Memory B cell (primary cell): ENCODE data around the gene FZR1.
A peak's percentile ranks its signal among the peaks of the same experiment; 100 is the strongest.

Experiments
- ATAC-seq: fragments of 150-1000 bp; cut with Tn5 transposase; 2 replicates; pipeline ENCODE4 v1.10.0; 2021; ENCODE audit warnings: low read depth, mild to moderate bottlenecking, moderate library complexity
- DNase-seq, 2 donors: peaks; one replicate each; pipeline ENCODE4 v3.0.0; 2022; ENCODE audit warnings: low spot score in 2 of 2
- H3K27ac Mint-ChIP-seq: one replicate; pipeline ENCODE4 v1.8.0; 2022; ENCODE audit warnings: mild to moderate bottlenecking, moderate library complexity, mixed read lengths
- H3K27me3 Mint-ChIP-seq: one replicate; pipeline ENCODE4 v1.8.0; 2022; ENCODE audit warnings: mixed read lengths
- H3K36me3 Mint-ChIP-seq: one replicate; pipeline ENCODE4 v1.8.0; 2022; ENCODE audit warnings: mild to moderate bottlenecking, mixed read lengths
- H3K4me1 Mint-ChIP-seq: one replicate; pipeline ENCODE4 v1.8.0; 2022; ENCODE audit warnings: mixed read lengths
- H3K4me3 Mint-ChIP-seq: one replicate; pipeline ENCODE4 v1.8.0; 2022; ENCODE audit warnings: mild to moderate bottlenecking, moderate library complexity, mixed read lengths
- H3K9me3 Mint-ChIP-seq: one replicate; pipeline ENCODE4 v1.8.0; 2022; ENCODE audit warnings: mixed read lengths

The FZR1 gene

GRCh38 chr19:3533033-3533432, 26.9 kb downstream of the FZR1 start:
- Mint-ChIP-seq H3K27ac (no peak overlapping the region), H3K27me3 (no peaks in the 10 kb centered on the region), H3K36me3 (peaks cover 14% of the 10 kb centered on the region), H3K4me3 (no peak overlapping the region), H3K4me1 (no peaks in the 10 kb centered on the region), H3K9me3 (no peaks in the 10 kb centered on the region)
- ATAC-seq, result no peak
- DNase-seq, result no peak

- Mint-ChIP-seq H3K27ac (no peak overlapping the region), H3K36me3 (peaks cover 13% of the 10 kb centered on the region), H3K4me3 (no peak overlapping the region), H3K9me3 (no peaks in the 10 kb centered on the region), H3K4me1 (no peaks in the 10 kb centered on the region), H3K27me3 (no peaks in the 10 kb centered on the region)
- ATAC-seq, result no peak
- no peak for DNase-seq
Measured at GRCh38 chr19:3533563-3534216, 27.6 kb downstream of the FZR1 start.

GRCh38 chr19:3534375-3535234, 28.5 kb downstream of the FZR1 start:
- Mint-ChIP-seq H3K27ac (no peak overlapping the region), H3K9me3 (no peaks in the 10 kb centered on the region), H3K4me1 (no peaks in the 10 kb centered on the region), H3K4me3 (no peak overlapping the region), H3K27me3 (no peaks in the 10 kb centered on the region), H3K36me3 (peaks cover 17% of the 10 kb centered on the region)
- DNase-seq (no peak), ATAC-seq (no peak)

GRCh38 chr19:3535235-3535535, 29.1 kb downstream of the FZR1 start:
- Mint-ChIP-seq H3K27ac (no peak overlapping the region), H3K36me3 (peaks cover 19% of the 10 kb centered on the region), H3K9me3 (no peaks in the 10 kb centered on the region), H3K4me3 (no peak overlapping the region), H3K27me3 (no peaks in the 10 kb centered on the region), H3K4me1 (no peaks in the 10 kb centered on the region)
- DNase-seq (no peak), ATAC-seq (no peak)

DNA sequence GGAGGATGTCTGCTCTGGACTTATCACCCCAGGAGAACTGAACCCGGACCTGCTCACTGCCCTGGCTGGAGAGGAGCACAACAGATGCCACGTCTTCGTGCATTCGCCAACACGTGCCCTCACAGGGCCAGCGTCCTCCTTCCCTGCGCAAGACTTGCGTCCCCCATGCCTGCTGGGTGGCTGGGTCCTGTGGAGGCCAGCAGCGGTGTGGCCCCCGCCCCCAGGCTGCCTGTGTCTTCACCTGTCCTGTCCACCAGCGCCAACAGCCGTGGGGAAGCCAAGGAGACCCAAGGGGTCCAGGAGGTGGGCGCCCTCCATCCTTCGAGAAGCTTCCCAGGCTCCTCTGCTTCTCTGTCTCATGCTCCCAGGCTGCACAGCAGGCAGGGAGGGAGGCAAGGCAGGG, 29.5 kb downstream of the FZR1 start:
- Mint-ChIP-seq H3K27me3 (no peaks in the 10 kb centered on the region), H3K4me1 (no peaks in the 10 kb centered on the region), H3K9me3 (no peaks in the 10 kb centered on the region), H3K36me3 (peaks cover 19% of the 10 kb centered on the region), H3K4me3 (no peak overlapping the region), H3K27ac (no peak overlapping the region)
- DNase-seq (no peak), ATAC-seq (no peak)

DNA sequence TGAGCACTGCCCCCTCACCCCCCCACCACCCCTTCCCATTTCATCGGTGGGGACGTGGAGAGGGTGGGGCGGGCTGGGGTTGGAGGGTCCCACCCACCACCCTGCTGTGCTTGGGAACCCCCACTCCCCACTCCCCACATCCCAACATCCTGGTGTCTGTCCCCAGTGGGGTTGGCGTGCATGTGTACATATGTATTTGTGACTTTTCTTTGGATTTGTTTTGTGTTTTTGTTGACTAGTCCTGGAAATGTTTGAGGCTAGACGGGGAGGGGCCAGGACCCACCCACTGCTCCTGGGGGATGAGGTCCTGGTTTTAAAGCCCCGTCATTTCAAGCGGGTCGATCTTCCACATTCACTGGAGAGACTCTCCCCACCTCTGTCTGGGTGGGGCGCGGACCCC, 29.9 kb downstream of the FZR1 start:
- no peak for DNase-seq
- Mint-ChIP-seq H3K27ac (no peak overlapping the region), H3K27me3 (no peaks in the 10 kb centered on the region), H3K36me3 (peaks cover 19% of the 10 kb centered on the region), H3K9me3 (no peaks in the 10 kb centered on the region), H3K4me3 (no peak overlapping the region), H3K4me1 (no peaks in the 10 kb centered on the region)
- no peak for ATAC-seq

- no peaks in the 10 kb centered on the region for H3K27me3 Mint-ChIP-seq
- H3K27ac Mint-ChIP-seq, result peak overlapping the region; percentile 59
- DNase-seq, result no peak
- no peak for ATAC-seq
- H3K36me3 Mint-ChIP-seq, result peaks cover 19% of the 10 kb centered on the region
- H3K4me1 Mint-ChIP-seq, result no peaks in the 10 kb centered on the region
- H3K4me3 Mint-ChIP-seq, result no peak overlapping the region
- no peaks in the 10 kb centered on the region for H3K9me3 Mint-ChIP-seq
Measured at GRCh38 chr19:3536429-3537100, 30.5 kb downstream of the FZR1 start.

DNA sequence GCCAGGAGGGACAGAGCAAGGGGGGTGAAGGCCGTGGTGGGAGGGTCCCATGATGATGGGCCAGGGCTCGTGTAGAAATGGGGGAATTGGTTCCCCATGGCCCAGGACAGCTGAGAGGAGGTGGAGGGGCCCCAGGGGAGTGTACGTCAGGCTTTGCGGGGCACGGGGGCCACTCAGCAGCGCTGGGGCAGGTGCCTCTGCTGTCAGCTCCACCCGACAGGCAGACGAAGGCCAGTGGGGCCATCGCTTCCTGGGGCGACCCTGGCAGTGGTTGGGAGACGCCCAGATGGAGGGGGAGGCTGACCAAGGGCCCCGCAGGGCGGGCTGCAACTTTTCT, 31.0 kb downstream of the FZR1 start:
- DNase-seq, result no peak
- no peak for ATAC-seq
- Mint-ChIP-seq H3K4me1 (no peaks in the 10 kb centered on the region), H3K36me3 (peaks cover 19% of the 10 kb centered on the region), H3K4me3 (no peak overlapping the region), H3K27ac (peak overlapping the region; percentile 59), H3K9me3 (no peaks in the 10 kb centered on the region), H3K27me3 (no peaks in the 10 kb centered on the region)

- H3K9me3 Mint-ChIP-seq, result no peaks in the 10 kb centered on the region
- no peaks in the 10 kb centered on the region for H3K4me1 Mint-ChIP-seq
- DNase-seq, result no peak
- H3K36me3 Mint-ChIP-seq, result peaks cover 16% of the 10 kb centered on the region
- peak overlapping the region; percentile 59 for H3K27ac Mint-ChIP-seq
- H3K4me3 Mint-ChIP-seq, result no peak overlapping the region
- no peak for ATAC-seq
- no peaks in the 10 kb centered on the region for H3K27me3 Mint-ChIP-seq
Measured at GRCh38 chr19:3537438-3538240, 31.5 kb downstream of the FZR1 start.

DNA sequence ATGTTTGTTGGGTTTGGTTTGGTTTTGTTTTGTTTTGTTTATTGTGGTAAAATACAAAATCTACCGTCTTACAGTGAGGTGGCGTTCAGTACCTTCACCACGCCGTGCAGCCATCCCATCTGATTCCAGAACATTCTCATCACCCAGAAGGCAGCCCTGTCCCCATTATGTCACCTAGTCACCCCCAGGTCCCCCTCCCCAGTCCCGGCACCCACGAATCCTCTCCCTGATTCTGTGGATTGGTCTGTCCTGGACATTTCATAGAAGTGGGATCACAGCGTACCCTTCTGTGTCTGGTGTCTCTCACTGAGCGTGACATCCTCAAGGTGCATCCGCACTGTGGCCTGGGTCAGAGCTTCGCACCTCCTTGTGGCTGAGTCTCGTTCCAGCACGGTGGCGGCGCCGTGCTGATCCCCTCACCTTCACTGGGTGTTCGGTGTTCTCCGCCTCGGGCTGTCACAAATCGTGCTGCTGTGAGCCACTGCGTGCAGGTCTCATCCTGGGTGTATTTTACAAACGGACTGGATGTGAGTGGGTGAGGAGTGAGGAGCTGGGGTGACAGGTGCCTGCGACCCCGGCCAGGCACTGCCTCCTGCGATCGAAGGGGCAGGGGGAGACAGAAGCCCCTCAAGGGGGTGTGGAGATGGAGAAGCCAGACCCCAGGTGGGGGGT, 32.3 kb downstream of the FZR1 start:
- Mint-ChIP-seq H3K27me3 (no peaks in the 10 kb centered on the region), H3K27ac (no peak overlapping the region), H3K9me3 (no peaks in the 10 kb centered on the region), H3K4me1 (no peaks in the 10 kb centered on the region), H3K36me3 (peaks cover 15% of the 10 kb centered on the region), H3K4me3 (no peak overlapping the region)
- ATAC-seq (no peak), DNase-seq (no peak)

DNA sequence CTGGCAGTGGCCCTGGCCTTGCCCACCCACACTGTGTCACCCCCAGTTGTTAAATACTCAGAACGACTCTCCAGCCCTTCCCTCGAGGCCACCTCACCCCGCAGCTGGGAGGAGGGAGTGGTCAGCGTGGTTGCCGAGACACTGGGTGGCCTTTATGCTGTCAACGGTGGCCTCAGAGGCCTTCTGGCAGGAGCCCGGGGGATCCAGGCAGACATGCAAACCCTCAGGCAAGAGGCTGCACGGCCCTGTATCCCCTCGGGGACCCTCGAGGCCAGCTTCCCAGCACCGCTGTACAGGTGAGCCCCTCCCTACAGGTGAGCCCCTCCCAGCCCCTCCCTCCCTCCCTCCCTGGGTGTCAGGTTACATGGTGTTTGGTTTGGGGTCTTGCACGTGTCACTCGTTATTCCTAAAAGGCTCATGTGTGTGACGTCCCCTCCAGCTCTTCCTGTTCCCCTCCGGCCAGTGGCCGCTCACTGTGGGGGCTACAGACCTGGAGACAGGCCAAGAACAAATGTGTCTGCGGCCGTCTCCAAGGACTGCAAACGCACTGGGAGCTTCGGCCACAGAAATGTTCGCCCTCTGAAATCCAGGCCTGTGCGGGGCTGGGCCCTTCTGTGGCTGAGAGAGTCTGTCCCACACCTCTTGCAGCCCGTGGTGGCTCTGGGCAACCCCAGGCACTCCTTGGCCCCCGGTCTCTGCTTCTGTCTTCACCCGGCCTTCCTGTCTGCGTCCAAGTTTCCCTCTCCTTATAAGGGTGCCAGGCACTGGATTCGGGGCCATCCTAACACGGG, 33.0 kb downstream of the FZR1 start, which contains the start of gene TEKTIP1:
Gene TEKTIP1 (plus strand): TSS at position 210 of the 791 bp plus-strand sequence. CDS start 4 bp downstream, at position 214.
- H3K36me3 Mint-ChIP-seq, result peaks cover 11% of the 10 kb centered on the region
- no peaks in the 10 kb centered on the region for H3K27me3 Mint-ChIP-seq
- no peaks in the 10 kb centered on the region for H3K4me1 Mint-ChIP-seq
- DNase-seq (no peak), ATAC-seq (no peak)
- H3K4me3 Mint-ChIP-seq, result no peak within 1 kb of the TSS
- peak within 1 kb of the TSS; percentile 59 for H3K27ac Mint-ChIP-seq
- no peaks in the 10 kb centered on the region for H3K9me3 Mint-ChIP-seq

DNA sequence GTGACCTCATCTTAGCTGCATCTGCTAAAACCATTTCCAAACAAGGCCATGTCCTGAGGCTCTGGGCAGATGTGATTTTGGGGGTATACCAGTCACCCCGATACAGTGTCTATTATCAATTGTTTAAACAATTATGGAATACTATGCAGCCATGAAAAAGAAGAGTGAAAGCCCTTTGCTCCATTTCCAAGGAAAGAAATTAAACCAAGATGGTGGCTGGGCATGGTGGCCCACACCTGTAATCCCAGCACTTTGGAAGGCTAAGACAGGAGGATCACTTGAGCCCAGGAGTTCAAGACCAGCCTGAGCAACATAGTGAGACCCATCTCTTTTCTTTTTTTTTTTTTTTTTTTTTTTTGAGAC, 33.6 kb downstream of the FZR1 start:
- Mint-ChIP-seq H3K27me3 (no peaks in the 10 kb centered on the region), H3K36me3 (peaks cover 11% of the 10 kb centered on the region), H3K4me3 (no peak overlapping the region), H3K9me3 (no peaks in the 10 kb centered on the region), H3K27ac (no peak overlapping the region), H3K4me1 (no peaks in the 10 kb centered on the region)
- ATAC-seq (no peak), DNase-seq (no peak)
